Aorta (tissue), 5 donors: Measurements from ENCODE around the gene OBSCN. TPM values are rescaled to one million over a fixed set of nuclear protein-coding genes. Genes with fewer than 3 reads are reported as not detected.

Experiments
- ATAC-seq: fragments of 200-7000 bp; cut with Tn5 transposase; one replicate; pipeline ENCODE4 v1.9.1; 2022; ENCODE audit warnings: moderate library complexity; ENCODE audit not compliant: low FRiP score
- DNase-seq, 2 donors: peaks; one replicate each; pipeline ENCODE4 v3.0.0-alpha.2; 2020
- H3K27ac ChIP-seq, 2 donors: one replicate each; pipeline ENCODE4 v1.5.1; 2013; ENCODE audit warnings: low read length in 2 of 2, mild to moderate bottlenecking in 2 of 2, moderate library complexity in 2 of 2, control low read depth in 1 of 2, inconsistent platforms in 1 of 2, low read depth in 1 of 2
- H3K27me3 ChIP-seq, 2 donors: one replicate each; pipeline ENCODE4 v1.6.1; 2013; ENCODE audit warnings: control low read depth in 1 of 2, low read length in 1 of 2, mild to moderate bottlenecking in 1 of 2, moderate library complexity in 1 of 2; ENCODE audit not compliant: insufficient read depth in 2 of 2, control insufficient read depth in 1 of 2
- H3K36me3 ChIP-seq, 2 donors: one replicate each; pipeline ENCODE4 v1.6.1; 2013; ENCODE audit warnings: control low read depth in 1 of 2, low read length in 1 of 2, mild to moderate bottlenecking in 1 of 2; ENCODE audit not compliant: insufficient read depth in 2 of 2, control insufficient read depth in 1 of 2
- H3K4me1 ChIP-seq, 2 donors: one replicate each; pipeline ENCODE4 v1.6.1; 2013; ENCODE audit warnings: low read length in 2 of 2, control low read depth in 1 of 2, mild to moderate bottlenecking in 1 of 2, moderate library complexity in 1 of 2; ENCODE audit not compliant: insufficient read depth in 2 of 2, control insufficient read depth in 1 of 2
- H3K4me3 ChIP-seq, 2 donors: one replicate each; pipeline ENCODE4 v1.5.1; 2013; ENCODE audit warnings: low read length in 2 of 2, control low read depth in 1 of 2, mild to moderate bottlenecking in 1 of 2
- H3K9me3 ChIP-seq: one replicate; pipeline ENCODE4 v1.6.1; 2013; ENCODE audit warnings: mild to moderate bottlenecking, low read length; ENCODE audit not compliant: control insufficient read depth
- WGBS, 2 donors: extraction: QIAGEN DNeasy Blood & Tissue Kit; methylation state at CpG; one replicate each; pipeline ENCODE4 v1.1.7; 2013; 5-methylcytosine and 5-hydroxymethylcytosine counted together
- intact Hi-C, 2 donors: fragments of 100-400 bp; cut with DNase I; formaldehyde crosslinking; loops; one replicate each; pipeline versions ENCODE4 v1.14.2 to v1.15.0; 2022
- polyA plus RNA-seq, 2 donors: library from polyadenylated mRNA; stranded (reverse); fragments of 200-250 nt; gene quantifications; one replicate each; pipeline ENCODE4 v1.2.3, GENCODE V29; 2013
- total RNA-seq, 2 donors: library from RNA; stranded (reverse); fragmentation: NEBNext Ultra II Directional; extraction: Animal tissue kit (Norgen Biotek cat#: 25700); gene quantifications; one replicate each; pipeline ENCODE4 v1.2.1, GENCODE V29; 2021
- donor health status: healthy with polysubstance abuse.
- donor health status: Bipolar disorder and iron deficiency.
- donor health status: DM: no; HTN: no; CAD: no.
- donor health status: DM: no; HTN: no; CAD: no.
- donor health status: DM: yes; HTN: yes; CAD: no.

OBSCN gene
- total and polyA plus RNA-seq, 4 donors: 2.0 to 19.3 (median 6.4) TPM

GRCh38 chr1:228208831-228209551 is 1.1 kb downstream of the OBSCN start:
- Histone ChIP-seq H3K9me3 (no peaks in the 10 kb centered on the region), H3K27me3 (no peaks in the 10 kb centered on the region), H3K4me1 (no peaks in the 10 kb centered on the region), H3K4me3 (no peak overlapping the region), H3K27ac (no peak overlapping the region), H3K36me3 (no peaks in the 10 kb centered on the region)
- ATAC-seq: no peak
- WGBS, 2 donors: 71 to 78% methylated on average over 17 to 19 of the region's 19 CpGs
- intact Hi-C loops: no loop called here
- DNase-seq: peak in 1 of 2 donors; percentile 58

DNA sequence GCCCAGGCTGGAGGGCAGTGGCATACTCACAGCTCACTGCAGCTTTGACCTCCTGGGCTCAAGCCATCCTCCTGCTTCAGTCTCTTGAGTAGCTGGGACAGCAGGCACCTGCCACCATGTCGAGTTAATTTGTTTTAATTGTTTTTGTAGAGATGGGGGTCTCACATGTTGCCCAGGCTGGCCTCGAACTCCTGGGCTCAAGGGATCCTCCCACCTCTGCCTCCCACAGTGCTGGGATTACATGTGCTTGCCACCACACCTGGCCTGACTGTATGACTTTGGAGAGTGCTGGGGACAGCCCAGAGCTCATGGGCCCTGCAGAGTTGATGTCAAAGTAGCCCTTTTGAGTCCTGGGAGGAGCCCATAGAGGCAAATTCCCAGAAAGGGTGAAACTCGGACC is 1.8 kb downstream of the OBSCN start:
- H3K36me3 ChIP-seq: no peaks in the 10 kb centered on the region
- intact Hi-C loops: loop anchor here in 1 of 2 donors (5.0 kb wide), 1 partner anchor 77 kb away; no protein-coding TSS in a partner anchor
- no peaks in the 10 kb centered on the region for H3K4me1 ChIP-seq
- no peaks in the 10 kb centered on the region for H3K27me3 ChIP-seq
- H3K27ac ChIP-seq: no peak overlapping the region
- no peak for ATAC-seq
- no peak overlapping the region for H3K4me3 ChIP-seq
- 89 to 96% methylated on average over 3 of the region's 3 CpGs for whole genome bisulfite sequencing, 2 donors
- H3K9me3 ChIP-seq: no peaks in the 10 kb centered on the region
- DNase-seq: no peak

- no peaks in the 10 kb centered on the region for H3K9me3 ChIP-seq
- H3K36me3 ChIP-seq: no peaks in the 10 kb centered on the region
- H3K4me3 ChIP-seq: no peak overlapping the region
- H3K27me3 ChIP-seq: no peaks in the 10 kb centered on the region
- 80 to 84% methylated on average over 9 to 11 of the region's 11 CpGs for WGBS, 2 donors
- intact Hi-C loops: loop anchor here in 1 of 2 donors (5.0 kb wide), 1 partner anchor 78 kb away; no protein-coding TSS in a partner anchor
- H3K27ac ChIP-seq: no peak overlapping the region
- ATAC-seq (no peak), DNase-seq (peak in 1 of 2 donors; percentile 64)
- no peaks in the 10 kb centered on the region for H3K4me1 ChIP-seq
These were observed 2.3 kb downstream of the OBSCN start for GRCh38 chr1:228210076-228210651.

DNA sequence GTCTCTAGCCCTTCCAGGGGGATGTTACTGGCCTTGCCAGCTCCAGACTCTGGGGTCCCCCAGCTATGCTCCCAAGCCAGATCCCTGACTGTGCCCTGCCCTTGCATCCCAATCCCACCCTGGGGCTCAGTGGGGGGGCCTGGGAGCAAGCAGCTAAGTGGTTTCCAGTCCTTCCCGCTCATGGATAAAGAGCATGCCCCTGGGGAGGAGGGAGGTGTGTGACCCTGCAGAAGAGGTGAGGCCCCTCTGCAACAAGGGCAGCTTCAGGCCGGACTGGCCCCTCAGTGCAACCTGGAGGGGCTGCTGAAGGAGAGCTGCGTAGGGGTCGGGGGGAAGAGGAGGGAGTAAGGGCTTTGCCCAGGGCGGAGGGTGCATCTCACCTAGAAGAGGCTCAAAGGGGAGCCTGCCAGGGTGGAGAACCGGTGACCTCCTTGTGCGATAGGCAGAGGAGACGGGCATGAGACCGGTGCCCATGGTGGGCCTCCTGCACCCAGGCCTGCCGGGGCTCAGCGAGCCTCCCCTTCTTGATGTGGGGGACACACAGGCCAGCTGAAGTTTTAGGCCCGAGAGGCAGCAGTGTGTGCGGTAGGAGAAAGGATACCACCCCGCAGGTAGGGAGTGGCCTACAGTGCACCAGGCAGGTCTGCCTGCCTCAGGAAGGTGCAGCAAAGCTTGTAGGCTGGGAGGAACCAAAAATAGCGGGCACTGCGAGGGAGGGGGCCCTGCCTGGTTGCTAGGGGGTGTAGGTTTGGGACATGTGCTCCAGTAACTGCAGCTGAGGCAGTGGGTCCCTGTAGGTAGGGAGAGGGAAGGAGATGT is 3.1 kb downstream of the OBSCN start:
- Histone ChIP-seq H3K27me3 (no peaks in the 10 kb centered on the region), H3K9me3 (no peaks in the 10 kb centered on the region), H3K4me1 (no peaks in the 10 kb centered on the region), H3K36me3 (no peaks in the 10 kb centered on the region), H3K27ac (no peak overlapping the region), H3K4me3 (no peak overlapping the region)
- DNase-seq: peak in 1 of 2 donors; percentile 68
- intact Hi-C loops: loop anchor here in 1 of 2 donors (5.0 kb wide), 1 partner anchor 79 kb away; no protein-coding TSS in a partner anchor
- 84 to 94% methylated on average over 16 of the region's 16 CpGs for WGBS, 2 donors
- no peak for ATAC-seq

GRCh38 chr1:228211531-228212414 is 3.9 kb downstream of the OBSCN start:
- H3K9me3 ChIP-seq: no peaks in the 10 kb centered on the region

GRCh38 chr1:228212415-228212965 is 4.6 kb downstream of the OBSCN start:
- no peaks in the 10 kb centered on the region for H3K36me3 ChIP-seq
- ATAC-seq (no peak), DNase-seq (peak in 1 of 2 donors; percentile 76)
- H3K4me3 ChIP-seq: no peak overlapping the region
- H3K9me3 ChIP-seq: no peaks in the 10 kb centered on the region
- intact Hi-C loops: loop anchor here in 1 of 2 donors (5.0 kb wide), 1 partner anchor 80 kb away; no protein-coding TSS in a partner anchor
- H3K27ac ChIP-seq: no peak overlapping the region
- 8 to 9% methylated on average over 56 to 66 of the region's 66 CpGs for WGBS, 2 donors
- H3K27me3 ChIP-seq: no peaks in the 10 kb centered on the region
- no peaks in the 10 kb centered on the region for H3K4me1 ChIP-seq

More at GRCh38 chr1:228211531-228212414, 3.9 kb downstream of the OBSCN start:
- no peak for ATAC-seq
- no peak overlapping the region for H3K4me3 ChIP-seq
- H3K27ac ChIP-seq: no peak overlapping the region
- no peaks in the 10 kb centered on the region for H3K27me3 ChIP-seq
- no peaks in the 10 kb centered on the region for H3K36me3 ChIP-seq
- intact Hi-C loops: loop anchor here in 1 of 2 donors (5.0 kb wide), 1 partner anchor 79 kb away; no protein-coding TSS in a partner anchor
- WGBS, 2 donors: 53 to 62% methylated on average over 76 to 96 of the region's 96 CpGs
- H3K4me1 ChIP-seq: no peaks in the 10 kb centered on the region
- peak in 1 of 2 donors; percentile 64 for DNase-seq

DNA sequence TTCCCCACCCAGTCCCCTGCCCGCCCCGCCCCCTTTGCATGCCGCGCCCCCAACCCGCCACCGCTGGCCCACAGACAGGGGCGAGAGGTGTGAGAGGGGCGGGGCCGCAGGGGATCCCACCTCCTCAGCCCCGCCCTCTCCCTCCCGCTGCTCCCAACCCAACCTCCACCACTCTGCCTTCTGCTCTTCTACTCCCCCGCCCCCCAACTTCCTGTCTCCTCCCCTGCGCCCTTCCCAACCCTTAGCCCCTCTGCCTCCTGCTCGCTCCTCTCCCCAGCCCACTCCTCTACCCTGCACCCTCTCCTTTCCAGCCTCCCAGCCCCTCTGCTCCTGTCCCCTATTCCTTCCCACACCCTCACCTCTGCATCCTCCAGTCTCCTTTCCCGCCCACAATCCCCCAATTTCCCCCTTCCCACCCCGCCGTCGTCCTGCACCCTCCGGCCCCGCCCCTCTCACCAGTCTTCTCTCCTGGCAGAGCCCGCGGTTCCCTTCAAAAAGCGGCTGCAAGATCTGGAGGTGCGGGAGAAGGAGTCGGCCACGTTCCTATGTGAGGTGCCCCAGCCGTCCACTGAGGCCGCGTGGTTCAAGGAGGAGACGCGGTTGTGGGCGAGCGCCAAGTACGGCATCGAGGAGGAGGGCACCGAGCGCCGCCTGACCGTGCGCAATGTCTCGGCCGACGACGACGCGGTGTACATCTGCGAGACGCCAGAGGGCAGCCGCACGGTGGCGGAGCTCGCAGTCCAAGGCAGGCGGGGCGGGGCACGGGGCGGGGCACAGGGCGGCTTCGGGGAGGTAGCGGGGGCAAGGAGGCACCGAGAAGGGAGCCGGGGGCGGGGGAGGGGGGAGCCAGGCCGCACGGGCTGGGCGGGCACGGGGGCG is 5.4 kb downstream of the OBSCN start:
- Histone ChIP-seq H3K27ac (no peak overlapping the region), H3K4me3 (peak overlapping the region; percentile 12 to 14), H3K36me3 (no peaks in the 10 kb centered on the region), H3K27me3 (no peaks in the 10 kb centered on the region), H3K4me1 (no peaks in the 10 kb centered on the region), H3K9me3 (no peaks in the 10 kb centered on the region)
- WGBS, 2 donors: 0 to 1% methylated on average over 61 to 67 of the region's 67 CpGs
- intact Hi-C loops: loop anchor here in 1 of 2 donors (5.0 kb wide), 1 partner anchor 81 kb away; no protein-coding TSS in a partner anchor
- DNase-seq (peak; percentile 90 to 96), ATAC-seq (peak; percentile 80)
